H9 (cell line): ENCODE measurements around the gene CACNA2D3. TPM values are rescaled to one million over a fixed set of nuclear protein-coding genes. Genes with fewer than 3 reads are reported as not detected.

ENCODE experiments used
- DNase-seq: peaks from one replicate; pipeline ENCODE4 v3.0.0-alpha.2; 2017
- H2AFZ ChIP-seq: one replicate; pipeline ENCODE4 v1.6.1; 2013; ENCODE audit warnings: mild to moderate bottlenecking, low read length, control low read depth, moderate library complexity
- H2AK5ac ChIP-seq: 2 replicates; pipeline ENCODE4 v1.6.1; 2013; ENCODE audit warnings: low read length, control low read depth, mixed read lengths; ENCODE audit not compliant: insufficient read length
- H2BK120ac ChIP-seq: one replicate; pipeline ENCODE4 v1.6.1; 2013; ENCODE audit warnings: low read depth, mild to moderate bottlenecking, low read length, control low read depth, inconsistent platforms; ENCODE audit not compliant: poor library complexity, severe bottlenecking
- H2BK12ac ChIP-seq: 2 replicates; pipeline ENCODE4 v1.6.1; 2013; ENCODE audit warnings: low read length, control low read depth, mixed read lengths, low read depth; ENCODE audit not compliant: insufficient read length
- H2BK15ac ChIP-seq: 2 replicates; pipeline ENCODE4 v1.6.1; 2013; ENCODE audit warnings: low read depth, low read length, control low read depth
- H2BK20ac ChIP-seq: one replicate; pipeline ENCODE4 v1.6.1; 2013; ENCODE audit warnings: low read depth, mild to moderate bottlenecking, low read length, control low read depth, inconsistent platforms; ENCODE audit not compliant: poor library complexity, severe bottlenecking
- H2BK5ac ChIP-seq: 2 replicates; pipeline ENCODE4 v1.6.1; 2013; ENCODE audit warnings: low read length, control low read depth, mixed read lengths; ENCODE audit not compliant: insufficient read length
- H3K14ac ChIP-seq: 2 replicates; pipeline ENCODE4 v1.6.1; 2013; ENCODE audit warnings: low read length, control low read depth; ENCODE audit not compliant: insufficient read depth
- H3K18ac ChIP-seq: 2 replicates; pipeline ENCODE4 v1.6.1; 2013; ENCODE audit warnings: low read depth, mild to moderate bottlenecking, mixed read lengths, low read length, control low read depth; ENCODE audit not compliant: insufficient read length
- H3K23ac ChIP-seq: 2 replicates; pipeline ENCODE4 v1.6.1; 2013; ENCODE audit warnings: low read length, control low read depth, mixed read lengths, low read depth; ENCODE audit not compliant: insufficient read length
- H3K23me2 ChIP-seq: 2 replicates; pipeline ENCODE4 v1.6.1; 2013; ENCODE audit warnings: low read depth, mild to moderate bottlenecking, mixed read lengths, low read length, control low read depth; ENCODE audit not compliant: insufficient read length, poor library complexity, severe bottlenecking
- H3K27ac ChIP-seq: 2 replicates; pipeline ENCODE4 v1.5.1; 2013; ENCODE audit warnings: low read length, control low read depth, mixed read lengths, low read depth; ENCODE audit not compliant: insufficient read length
- H3K27me3 ChIP-seq: 2 replicates; pipeline ENCODE4 v1.6.1; 2013; ENCODE audit warnings: low read length, control low read depth, inconsistent platforms; ENCODE audit not compliant: insufficient read depth
- H3K4ac ChIP-seq: 2 replicates; pipeline ENCODE4 v1.6.1; 2013; ENCODE audit warnings: low read depth, mild to moderate bottlenecking, control low read depth, inconsistent platforms, low read length, moderate library complexity
- H3K4me1 ChIP-seq: 2 replicates; pipeline ENCODE4 v1.6.1; 2013; ENCODE audit warnings: low read length, control low read depth, inconsistent platforms; ENCODE audit not compliant: insufficient read depth
- H3K4me2 ChIP-seq: 2 replicates; pipeline ENCODE4 v1.6.1; 2013; ENCODE audit warnings: low read length, control low read depth, mixed read lengths; ENCODE audit not compliant: insufficient read length, insufficient read depth
- H3K56ac ChIP-seq: 2 replicates; pipeline ENCODE4 v1.6.1; 2013; ENCODE audit warnings: low read depth, mild to moderate bottlenecking, mixed read lengths, low read length, control low read depth; ENCODE audit not compliant: insufficient read length
- H3K79me1 ChIP-seq: 2 replicates; pipeline ENCODE4 v1.6.1; 2013; ENCODE audit warnings: low read depth, mild to moderate bottlenecking, moderate library complexity, low read length, control low read depth, inconsistent platforms; ENCODE audit not compliant: insufficient read depth, poor library complexity, severe bottlenecking
- H3K79me2 ChIP-seq: 2 replicates; pipeline ENCODE4 v1.6.1; 2013; ENCODE audit warnings: low read length, control low read depth, inconsistent platforms; ENCODE audit not compliant: insufficient read depth
- H3K9ac ChIP-seq: 2 replicates; pipeline ENCODE4 v1.6.1; 2013; ENCODE audit warnings: low read length, control low read depth, mixed read lengths; ENCODE audit not compliant: insufficient read length; ENCODE audit errors: extremely low read depth
- H3K9me3 ChIP-seq: one replicate; pipeline ENCODE4 v1.6.1; 2013; ENCODE audit warnings: low read depth, low read length, inconsistent platforms; ENCODE audit not compliant: control insufficient read depth
- H3T11ph ChIP-seq: one replicate; pipeline ENCODE4 v1.6.1; 2013; ENCODE audit warnings: mild to moderate bottlenecking, low read length, control low read depth, inconsistent platforms
- H4K20me1 ChIP-seq: one replicate; pipeline ENCODE4 v1.6.1; 2013; ENCODE audit not compliant: control insufficient read depth, insufficient read length, insufficient read depth
- H4K5ac ChIP-seq: 2 replicates; pipeline ENCODE4 v1.6.1; 2013; ENCODE audit warnings: low read depth, mild to moderate bottlenecking, mixed read lengths, low read length, control low read depth; ENCODE audit not compliant: insufficient read length
- H4K8ac ChIP-seq: replicated peaks from 2 replicates; pipeline ENCODE4 v1.6.1; 2013; ENCODE audit warnings: low read length, control low read depth, mixed read lengths, low read depth; ENCODE audit not compliant: insufficient read length
- H4K91ac ChIP-seq: 2 replicates; pipeline ENCODE4 v1.6.1; 2013; ENCODE audit warnings: low read depth, mild to moderate bottlenecking, moderate library complexity, mixed read lengths, low read length, control low read depth; ENCODE audit not compliant: insufficient read length
- H3K27ac Mint-ChIP-seq, 3 experiments: 2 replicates in 2 of 3; 3 replicates in 1 of 3; pipeline ENCODE4 v1.8.0; 2020 to 2021; ENCODE audit warnings: mixed read lengths in 3 of 3, mild to moderate bottlenecking in 1 of 3, moderate library complexity in 1 of 3
- H3K27me3 Mint-ChIP-seq: 2 replicates; pipeline ENCODE4 v1.8.0; 2021; ENCODE audit warnings: low read depth, mild to moderate bottlenecking, moderate library complexity, mixed read lengths
- H3K36me3 Mint-ChIP-seq, 3 experiments: 2 replicates in 2 of 3; 3 replicates in 1 of 3; pipeline ENCODE4 v1.8.0; 2020 to 2021; ENCODE audit warnings: low read depth in 3 of 3, mixed read lengths in 3 of 3; ENCODE audit not compliant: insufficient read depth in 1 of 3
- H3K4me1 Mint-ChIP-seq, 2 experiments: 2 replicates each; pipeline ENCODE4 v1.8.0; 2020; ENCODE audit warnings: mixed read lengths in 2 of 2
- H3K4me3 Mint-ChIP-seq, 2 experiments: 2 replicates in 1 of 2; 3 replicates in 1 of 2; pipeline ENCODE4 v1.8.0; 2020 to 2021; ENCODE audit warnings: mild to moderate bottlenecking in 2 of 2, mixed read lengths in 2 of 2, moderate library complexity in 1 of 2
- H3K9me3 Mint-ChIP-seq, 2 experiments: 2 replicates in 1 of 2; 3 replicates in 1 of 2; pipeline ENCODE4 v1.8.0; 2020; ENCODE audit warnings: mild to moderate bottlenecking in 2 of 2, mixed read lengths in 2 of 2, moderate library complexity in 1 of 2
- CTCF ChIP-seq: fragments of 200-600 bp; sonication (generic); conservative IDR thresholded peaks from 3 replicates; pipeline ENCODE4 v1.8.0; 2021; ENCODE audit warnings: antibody characterized with exemption, mild to moderate bottlenecking
- WGBS: extraction: QIAGEN DNeasy Blood & Tissue Kit; methylation state at CpG from one replicate; pipeline ENCODE4 v1.1.7; 2013; ENCODE audit warnings: missing lambda C conversion rate, low lambda C conversion rate, mixed read lengths; ENCODE audit not compliant: insufficient read length; ENCODE audit errors: extremely low coverage; 5-methylcytosine and 5-hydroxymethylcytosine counted together
- total RNA-seq: library from RNA; stranded (reverse); gene quantifications from 2 replicates; pipeline ENCODE4 v1.2.1, GENCODE V29; 2021

Gene CACNA2D3
- total RNA-seq, 1 experiment from 2014 or later = 3.2 TPM

DNA sequence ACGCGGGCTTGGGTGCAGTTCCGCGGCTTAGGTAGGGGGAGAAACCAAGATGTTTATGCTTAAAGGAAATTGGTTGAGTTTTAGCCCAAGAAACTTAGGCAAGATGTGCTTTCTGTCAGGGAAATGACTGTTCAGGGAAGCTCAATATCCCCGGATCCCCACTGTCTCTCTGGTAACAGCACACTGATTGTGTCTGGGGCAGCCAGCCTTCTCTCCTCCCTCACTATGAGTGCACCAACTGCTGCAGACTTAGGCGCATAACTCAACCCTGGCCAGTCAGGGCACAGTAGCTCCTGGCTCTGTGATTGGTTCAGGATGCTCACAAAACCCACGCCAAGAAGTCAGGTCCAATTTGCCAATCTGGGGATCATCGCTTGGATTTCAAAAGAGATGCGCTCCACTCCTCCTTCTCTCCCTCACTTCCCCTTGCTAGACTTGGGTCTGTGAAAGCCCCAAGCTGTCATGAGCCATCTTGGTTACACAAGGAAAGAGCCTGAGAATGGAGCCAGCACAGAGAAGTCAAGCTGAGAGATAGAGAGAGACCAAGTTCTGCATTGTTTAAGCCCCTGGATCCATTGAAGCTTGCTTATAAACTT, 42.5 kb upstream of the CACNA2D3 start:
- Histone ChIP-seq H4K91ac (no peak overlapping the region), H3K27ac (no peak overlapping the region), H4K5ac (no peak overlapping the region), H3K14ac (no peak overlapping the region), H3K4ac (no peak overlapping the region), H2BK120ac (no peak overlapping the region), H2AK5ac (no peak overlapping the region), H3K18ac (no peak overlapping the region), H2AFZ (no peak overlapping the region), H4K8ac (no peak overlapping the region), H3K27me3 (no peaks in the 10 kb centered on the region), H2BK15ac (no peak overlapping the region), H3K79me1 (no peaks in the 10 kb centered on the region), H3K23me2 (no peaks in the 10 kb centered on the region), H3T11ph (no peak overlapping the region), H4K20me1 (no peaks in the 10 kb centered on the region), H2BK12ac (no peak overlapping the region), H3K4me1 (peaks cover 8% of the 10 kb centered on the region; the same call in 1 of the 2 replicates), H3K56ac (no peak overlapping the region), H2BK5ac (no peak overlapping the region), H3K9ac (no peak overlapping the region), H3K4me2 (peak overlapping the region; percentile 4), H3K9me3 (no peaks in the 10 kb centered on the region), H2BK20ac (no peak overlapping the region), H3K23ac (no peak overlapping the region), H3K79me2 (no peaks in the 10 kb centered on the region)
- no CpG with 5 or more reads among the region's 9 CpGs for WGBS
- Mint-ChIP-seq H3K36me3 (no peaks in the 10 kb centered on the region; a peak in 1 of 7 replicates), H3K9me3 (no peaks in the 10 kb centered on the region; a peak in 2 of 5 replicates), H3K27ac (peak overlapping the region in 2 of 3 experiments; percentile 14 to 73; a peak in 2 of 7 replicates), H3K4me3 (peak overlapping the region; percentile 19 to 21; a peak in 1 of 5 replicates), H3K4me1 (peaks cover 46 to 51% of the 10 kb centered on the region in 2 experiments), H3K27me3 (peaks cover 26% of the 10 kb centered on the region)
- no peak for TF ChIP-seq CTCF
- peak; percentile 41 for DNase-seq
